Fibroblast of villous mesenchyme (primary cell): ENCODE data around the gene DLEC1. TPM values are rescaled to one million over a fixed set of nuclear protein-coding genes. Genes with fewer than 3 reads are reported as not detected.
"Not testable (repeated sequence)": the region's sequence is repeated elsewhere in the genome, so short reads cannot be mapped to it uniquely, and the experiment has no call there.

Experiments
- DNase-seq: peaks from one replicate; pipeline ENCODE4 v3.0.0-alpha.2; 2010; ENCODE audit warnings: low read depth
- H3K4me3 ChIP-seq: 2 replicates; pipeline ENCODE4 v1.5.1; 2011; ENCODE audit warnings: low read depth, mild to moderate bottlenecking, low read length
- total RNA-seq: library from RNA; depleted of rRNA; stranded (reverse); fragments of >200 nt; gene quantifications from 2 replicates; pipeline ENCODE4 v1.2.3, GENCODE V29; 2012
- TF ChIP-seq, protein P1 (sequence below): IDR thresholded peaks from 2 replicates; pipeline ENCODE4 v1.5.1; 2012; ENCODE audit warnings: low read depth, mild to moderate bottlenecking, low read length; ENCODE audit not compliant: insufficient read depth

The DLEC1 gene
- total RNA-seq, 1 donor, result under 0.01 TPM

- DNase-seq, result no peak
- no peak overlapping the region for H3K4me3 ChIP-seq
- TF ChIP-seq, protein P1, sequence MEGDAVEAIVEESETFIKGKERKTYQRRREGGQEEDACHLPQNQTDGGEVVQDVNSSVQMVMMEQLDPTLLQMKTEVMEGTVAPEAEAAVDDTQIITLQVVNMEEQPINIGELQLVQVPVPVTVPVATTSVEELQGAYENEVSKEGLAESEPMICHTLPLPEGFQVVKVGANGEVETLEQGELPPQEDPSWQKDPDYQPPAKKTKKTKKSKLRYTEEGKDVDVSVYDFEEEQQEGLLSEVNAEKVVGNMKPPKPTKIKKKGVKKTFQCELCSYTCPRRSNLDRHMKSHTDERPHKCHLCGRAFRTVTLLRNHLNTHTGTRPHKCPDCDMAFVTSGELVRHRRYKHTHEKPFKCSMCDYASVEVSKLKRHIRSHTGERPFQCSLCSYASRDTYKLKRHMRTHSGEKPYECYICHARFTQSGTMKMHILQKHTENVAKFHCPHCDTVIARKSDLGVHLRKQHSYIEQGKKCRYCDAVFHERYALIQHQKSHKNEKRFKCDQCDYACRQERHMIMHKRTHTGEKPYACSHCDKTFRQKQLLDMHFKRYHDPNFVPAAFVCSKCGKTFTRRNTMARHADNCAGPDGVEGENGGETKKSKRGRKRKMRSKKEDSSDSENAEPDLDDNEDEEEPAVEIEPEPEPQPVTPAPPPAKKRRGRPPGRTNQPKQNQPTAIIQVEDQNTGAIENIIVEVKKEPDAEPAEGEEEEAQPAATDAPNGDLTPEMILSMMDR, result no peak
Measured at GRCh38 chr3:38155825-38156224, 116.8 kb downstream of the DLEC1 start.

- TF ChIP-seq, protein P1, result no peak
- no peak overlapping the region for H3K4me3 ChIP-seq
- DNase-seq, result no peak
Measured at GRCh38 chr3:38157117-38157516, 118.1 kb downstream of the DLEC1 start.

DNA sequence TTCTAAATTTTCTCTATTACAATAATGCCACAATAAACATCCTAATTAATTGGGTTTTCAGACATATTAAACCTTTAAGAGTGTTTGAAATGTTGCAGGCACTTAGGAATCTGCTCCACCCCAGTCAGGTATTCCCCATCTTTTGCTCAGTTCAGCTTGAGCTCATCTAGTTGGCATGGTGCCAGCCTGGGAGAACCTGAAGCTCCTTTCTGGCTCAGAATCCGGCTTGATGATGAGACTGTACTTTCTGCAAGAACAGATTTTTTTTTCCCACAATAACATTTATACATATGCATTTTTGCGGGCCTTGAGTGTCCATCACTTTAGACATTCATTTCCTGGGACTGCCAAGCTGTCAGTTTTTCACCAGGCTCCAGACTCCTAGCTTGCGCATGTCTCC, 118.6 kb downstream of the DLEC1 start:
- TF ChIP-seq, protein P1, result no peak
- H3K4me3 ChIP-seq, result no peak overlapping the region
- no peak for DNase-seq

GRCh38 chr3:38158472-38158871, 119.5 kb downstream of the DLEC1 start:
- TF ChIP-seq, protein P1, result no peak
- DNase-seq, result no peak
- no peak overlapping the region for H3K4me3 ChIP-seq

DNA sequence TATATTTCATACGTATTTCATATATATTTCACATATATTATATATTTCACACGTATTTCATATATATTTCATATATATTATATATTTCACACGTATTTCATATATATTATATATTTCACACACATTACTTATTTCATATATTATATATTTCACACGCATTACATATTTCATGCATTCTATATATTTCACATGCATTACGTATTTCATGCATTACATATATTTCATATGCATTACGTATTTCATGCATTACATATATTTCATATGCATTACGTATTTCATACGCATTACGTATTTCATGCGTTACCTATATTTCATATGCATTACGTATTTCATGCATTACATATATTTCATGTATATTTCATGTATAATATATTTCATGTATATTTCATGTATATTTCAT, 121.7 kb downstream of the DLEC1 start:
- DNase-seq, H3K4me3 ChIP-seq: not testable (repeated sequence)

DNA sequence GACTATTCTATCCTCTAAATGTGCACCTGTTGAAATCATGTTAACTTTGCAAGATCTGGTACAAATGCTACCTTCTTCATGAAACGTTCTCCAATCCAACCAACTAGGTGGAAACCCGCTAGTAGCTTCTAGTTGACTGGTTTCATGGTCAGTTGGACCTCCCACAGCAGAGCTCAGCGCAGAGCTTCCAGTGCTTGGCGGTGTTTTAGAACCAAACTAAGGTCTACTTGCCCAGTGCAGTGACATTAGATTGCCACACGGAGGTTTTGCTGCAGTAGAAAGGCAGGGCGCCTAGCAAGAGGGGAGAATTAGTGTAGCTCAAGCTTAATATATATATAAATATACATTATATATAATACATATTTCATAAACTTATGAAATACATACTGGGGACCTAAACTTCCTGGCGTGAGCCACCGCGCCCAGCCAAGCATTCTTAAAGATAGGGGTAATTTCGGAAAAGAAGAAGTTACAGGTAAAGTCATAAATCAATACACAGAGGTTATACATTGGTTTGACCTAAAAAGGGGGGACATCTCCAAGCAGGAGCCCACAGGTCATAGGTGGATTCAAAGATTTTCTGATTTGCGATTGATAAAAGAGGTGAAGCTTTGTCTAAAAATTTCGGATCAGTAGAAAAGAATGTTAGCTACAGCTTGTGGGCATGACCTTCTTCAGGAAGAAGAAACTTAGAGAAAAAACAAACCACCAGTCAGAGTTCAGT, 124.3 kb downstream of the DLEC1 start:
- H3K4me3 ChIP-seq, result no peak overlapping the region
- no peak for DNase-seq
- TF ChIP-seq, protein P1, result no peak

DNA sequence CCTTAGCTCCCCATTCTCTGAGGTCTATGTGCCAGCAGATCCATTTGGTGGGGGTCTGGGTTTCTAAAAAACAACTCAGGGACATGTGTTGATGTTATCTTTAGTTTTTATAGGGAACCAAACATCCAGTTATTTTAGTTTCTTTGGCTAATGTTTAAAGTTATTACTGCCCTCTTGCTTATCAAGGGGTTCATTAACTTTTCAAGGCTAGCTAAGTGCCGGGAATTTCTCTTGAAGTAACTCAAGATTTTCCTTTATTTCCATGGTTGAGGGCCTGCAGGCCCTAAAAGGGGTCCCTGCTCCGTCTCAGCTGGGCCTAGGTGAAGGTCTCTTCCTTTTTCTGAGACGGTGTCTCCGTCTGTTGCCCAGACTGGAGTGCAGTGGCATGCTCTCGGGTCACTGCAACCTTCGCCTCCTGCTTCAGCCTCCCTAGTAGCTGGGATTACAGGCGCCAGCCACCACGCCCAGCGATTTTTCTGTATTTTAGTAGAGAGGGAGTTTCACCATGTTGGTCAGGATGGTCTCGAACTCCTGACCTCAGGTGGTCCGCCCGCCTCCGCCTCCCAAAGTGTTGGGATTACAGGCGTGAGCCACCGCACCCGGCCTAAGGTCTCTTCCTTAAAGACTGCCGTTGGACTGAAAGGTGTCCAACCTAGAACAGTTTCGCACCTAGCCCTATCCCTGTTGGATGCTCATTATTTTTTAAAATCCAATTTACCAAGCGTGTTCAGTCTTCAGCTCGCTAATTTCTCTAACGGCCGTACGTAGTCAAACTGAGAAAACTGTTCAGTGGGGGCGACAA, 125.0 kb downstream of the DLEC1 start:
- DNase-seq, result no peak
- H3K4me3 ChIP-seq, result peak overlapping the region; percentile 87
- TF ChIP-seq, protein P1, result no peak
